ENCODE data around the gene LZTS2.
"Not testable (repeated sequence)": the region's sequence is repeated elsewhere in the genome, so short reads cannot be mapped to it uniquely, and the experiment has no call there.

The LZTS2 gene

GRCh38 chr10:101033276-101033675, 33.7 kb downstream of the LZTS2 start:
- Histone ChIP-seq H3K27me3 (ENCODE audit: control insufficient read depth, low read length) (peaks cover 65% of the 10 kb centered on the region), H3K4me1 (ENCODE audit: control insufficient read depth, low read length) (peaks cover 33% of the 10 kb centered on the region), H3K9me3 (ENCODE audit: control insufficient read depth, insufficient read depth, low read length) (no peaks in the 10 kb centered on the region), H3K4me2 (ENCODE audit: low read length) (no peak overlapping the region), H4K20me1 (ENCODE audit: control insufficient read depth, insufficient read depth, low read depth, low read length) (no peaks in the 10 kb centered on the region), H3F3A (ENCODE audit: control insufficient read depth, insufficient read depth) (no peaks in the 10 kb centered on the region), H3K79me2 (ENCODE audit: control insufficient read depth, low read length) (no peaks in the 10 kb centered on the region), H3K36me3 (ENCODE audit: control insufficient read depth, low read length) (no peaks in the 10 kb centered on the region), H3K27ac (ENCODE audit: low read depth, low read length) (no peak overlapping the region), H3K4me3 (ENCODE audit: low read length) (no peak overlapping the region), H3K9me2 (replicated peaks; ENCODE audit: control insufficient read depth, low read length) (no peaks in the 10 kb centered on the region)
- TF ChIP-seq EZH2phosphoT487 (IDR thresholded peaks at IDR 0.05; ENCODE audit: borderline replicate concordance, low read length) (no peak), CTCF (IDR thresholded peaks at IDR 0.05; ENCODE audit: low read depth, low read length, poor library complexity, severe bottlenecking) (no peak)

DNA sequence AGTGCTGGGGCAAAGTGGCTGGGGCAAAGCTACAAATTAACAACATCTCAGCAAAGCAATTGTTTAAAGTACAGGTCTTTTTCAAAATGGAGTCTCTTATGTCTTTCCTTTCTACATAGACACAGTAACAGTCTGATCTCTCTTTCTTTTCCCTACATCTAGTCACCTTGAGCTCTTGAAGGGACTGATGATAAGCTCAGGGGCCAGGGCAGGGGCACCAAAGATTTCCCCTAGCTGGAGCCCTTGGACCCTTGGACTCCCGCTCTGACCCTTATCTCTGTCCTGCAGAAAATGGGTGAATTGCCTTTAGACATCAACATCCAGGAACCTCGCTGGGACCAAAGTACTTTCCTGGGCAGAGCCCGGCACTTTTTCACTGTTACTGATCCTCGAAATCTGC, 34.8 kb downstream of the LZTS2 start:
- H3K9me3 ChIP-seq (ENCODE audit: control insufficient read depth, insufficient read depth, low read length); H4K20me1 ChIP-seq (ENCODE audit: control insufficient read depth, insufficient read depth, low read depth, low read length); H3F3A ChIP-seq (ENCODE audit: control insufficient read depth, insufficient read depth); H3K9me2 ChIP-seq (replicated peaks; ENCODE audit: control insufficient read depth, low read length); H3K79me2 ChIP-seq (ENCODE audit: control insufficient read depth, low read length); H3K36me3 ChIP-seq (ENCODE audit: control insufficient read depth, low read length); H3K4me3 ChIP-seq (ENCODE audit: low read length); H3K4me2 ChIP-seq (ENCODE audit: low read length); H3K27ac ChIP-seq (ENCODE audit: low read depth, low read length): not testable (repeated sequence)
- peaks cover 28% of the 10 kb centered on the region for H3K4me1 ChIP-seq (ENCODE audit: control insufficient read depth, low read length)
- H3K27me3 ChIP-seq (ENCODE audit: control insufficient read depth, low read length), result peaks cover 61% of the 10 kb centered on the region

DNA sequence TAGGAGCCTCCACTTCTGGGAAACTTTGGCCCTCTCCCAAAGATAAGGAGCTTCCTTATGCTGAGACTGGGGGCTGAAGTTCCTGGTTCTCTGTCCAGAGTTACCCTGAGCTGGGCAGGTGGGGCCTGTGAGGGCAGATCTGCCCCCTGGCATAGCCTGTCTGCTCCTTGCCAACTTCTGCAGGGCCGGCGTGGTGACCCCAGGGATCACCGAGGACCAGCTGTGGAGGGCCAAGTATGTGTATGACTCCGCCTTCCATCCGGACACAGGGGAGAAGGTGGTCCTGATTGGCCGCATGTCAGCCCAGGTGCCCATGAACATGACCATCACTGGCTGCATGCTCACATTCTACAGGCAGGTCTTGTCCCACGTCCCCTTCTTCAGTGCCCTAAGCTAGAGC, 35.7 kb downstream of the LZTS2 start:
- no peaks in the 10 kb centered on the region for H3K79me2 ChIP-seq (ENCODE audit: control insufficient read depth, low read length)
- H3K4me2 ChIP-seq (ENCODE audit: low read length), result no peak overlapping the region
- no peak overlapping the region for H3K27ac ChIP-seq (ENCODE audit: low read depth, low read length)
- no peak for TF ChIP-seq CTCF (IDR thresholded peaks at IDR 0.05; ENCODE audit: low read depth, low read length, poor library complexity, severe bottlenecking)
- TF ChIP-seq EZH2phosphoT487 (IDR thresholded peaks at IDR 0.05; ENCODE audit: borderline replicate concordance, low read length), result no peak
- H4K20me1 ChIP-seq (ENCODE audit: control insufficient read depth, insufficient read depth, low read depth, low read length), result no peaks in the 10 kb centered on the region
- H3K9me3 ChIP-seq (ENCODE audit: control insufficient read depth, insufficient read depth, low read length), result no peaks in the 10 kb centered on the region
- H3K27me3 ChIP-seq (ENCODE audit: control insufficient read depth, low read length), result peaks cover 52% of the 10 kb centered on the region
- H3K9me2 ChIP-seq (replicated peaks; ENCODE audit: control insufficient read depth, low read length), result no peaks in the 10 kb centered on the region
- H3K4me1 ChIP-seq (ENCODE audit: control insufficient read depth, low read length), result peaks cover 27% of the 10 kb centered on the region
- H3K36me3 ChIP-seq (ENCODE audit: control insufficient read depth, low read length), result no peaks in the 10 kb centered on the region
- H3K4me3 ChIP-seq (ENCODE audit: low read length), result no peak overlapping the region
- H3F3A ChIP-seq (ENCODE audit: control insufficient read depth, insufficient read depth), result no peaks in the 10 kb centered on the region

DNA sequence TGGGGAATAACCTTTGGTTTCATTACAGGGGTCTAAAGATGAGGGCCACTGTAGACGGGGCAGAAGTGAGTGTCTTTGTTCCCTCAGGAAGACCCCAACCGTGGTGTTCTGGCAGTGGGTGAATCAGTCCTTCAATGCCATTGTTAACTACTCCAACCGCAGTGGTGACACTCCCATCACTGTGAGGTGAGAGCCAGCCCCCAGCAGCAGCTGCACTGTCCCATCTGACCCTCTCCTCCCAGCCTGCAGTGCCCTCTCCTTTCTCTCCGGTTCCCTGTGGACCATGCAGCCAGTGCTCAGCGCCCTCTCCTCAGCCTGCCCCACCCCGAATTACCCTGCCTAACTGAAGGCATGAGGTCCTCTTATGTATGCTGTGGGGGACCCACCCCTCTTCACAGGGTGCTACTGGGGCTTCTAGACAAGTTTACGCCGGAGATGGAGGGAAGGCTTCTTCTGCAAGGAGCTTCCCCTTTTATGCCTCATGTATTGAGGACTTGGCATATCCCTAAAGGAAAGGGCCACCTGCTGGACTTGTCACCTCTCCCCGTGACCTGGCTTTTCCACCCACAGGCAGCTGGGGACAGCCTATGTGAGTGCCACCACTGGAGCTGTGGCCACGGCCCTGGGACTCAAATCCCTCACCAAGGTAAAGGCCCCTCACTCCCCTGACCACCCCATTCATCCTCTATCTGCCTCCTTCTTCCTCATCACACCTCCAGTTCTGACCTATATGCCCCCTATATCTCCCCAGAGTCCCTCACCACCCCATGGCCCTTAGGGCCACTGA, 36.5 kb downstream of the LZTS2 start:
- Histone ChIP-seq H3K36me3 (ENCODE audit: control insufficient read depth, low read length) (no peaks in the 10 kb centered on the region), H3F3A (ENCODE audit: control insufficient read depth, insufficient read depth) (no peaks in the 10 kb centered on the region), H3K27me3 (ENCODE audit: control insufficient read depth, low read length) (peaks cover 46% of the 10 kb centered on the region), H3K9me2 (replicated peaks; ENCODE audit: control insufficient read depth, low read length) (no peaks in the 10 kb centered on the region), H3K4me3 (ENCODE audit: low read length) (no peak overlapping the region), H3K4me2 (ENCODE audit: low read length) (no peak overlapping the region), H3K9me3 (ENCODE audit: control insufficient read depth, insufficient read depth, low read length) (no peaks in the 10 kb centered on the region), H3K79me2 (ENCODE audit: control insufficient read depth, low read length) (no peaks in the 10 kb centered on the region), H3K4me1 (ENCODE audit: control insufficient read depth, low read length) (peaks cover 19% of the 10 kb centered on the region), H4K20me1 (ENCODE audit: control insufficient read depth, insufficient read depth, low read depth, low read length) (no peaks in the 10 kb centered on the region), H3K27ac (ENCODE audit: low read depth, low read length) (no peak overlapping the region)
- TF ChIP-seq CTCF (IDR thresholded peaks at IDR 0.05; ENCODE audit: low read depth, low read length, poor library complexity, severe bottlenecking) (no peak), EZH2phosphoT487 (IDR thresholded peaks at IDR 0.05; ENCODE audit: borderline replicate concordance, low read length) (no peak)

Measured in DOHH2 (cell line).